Bronchial smooth muscle cell (primary cell): ENCODE data around the gene COLGALT1. TPM values are rescaled to one million over a fixed set of nuclear protein-coding genes. Genes with fewer than 3 reads are reported as not detected.

Source experiments
- total RNA-seq: library from RNA; depleted of rRNA; stranded (reverse); fragments of >200 nt; gene quantifications from 2 replicates; pipeline ENCODE4 v1.2.1, GENCODE V29; 2014

COLGALT1 gene
- total RNA-seq, result 43.1 and 54.9 TPM in 2 replicates

GRCh38 chr19:17555480-17555928, at the start of gene COLGALT1:
Gene COLGALT1, plus strand, starts transcription at chr19:17555649. Its CDS starts 65 bp downstream, at chr19:17555714.

Other genes with a start within 250 kb of the COLGALT1 start
- 17.3 and 29.0 TPM in 2 replicates for gene MRPL34, start 249.8 kb upstream of the COLGALT1 start, total RNA-seq
- gene DDA1, start 246.1 kb upstream of the COLGALT1 start, total RNA-seq, result 16.5 TPM in 2 replicates
- gene ANO8, start 220.8 kb upstream of the COLGALT1 start, total RNA-seq, result 2.2 and 3.9 TPM in 2 replicates
- 7.6 and 8.0 TPM in 2 replicates for gene GTPBP3, start 218.1 kb upstream of the COLGALT1 start, total RNA-seq
- not detected in 2 replicates for gene PLVAP, start 178.3 kb upstream of the COLGALT1 start, total RNA-seq
- not detected in 2 replicates for gene CCDC194, start 161.5 kb upstream of the COLGALT1 start, total RNA-seq
- 0.60 and 2.8 TPM in 2 replicates for gene BST2, start 150.0 kb upstream of the COLGALT1 start, total RNA-seq
- gene MVB12A, start 135.6 kb upstream of the COLGALT1 start, total RNA-seq, result 21.3 and 32.6 TPM in 2 replicates
- gene TMEM221, start 107.0 kb upstream of the COLGALT1 start, total RNA-seq, result 0.09 and 0.16 TPM in 2 replicates
- not detected in 2 replicates for gene NXNL1, start 94.7 kb upstream of the COLGALT1 start, total RNA-seq
- gene SLC27A1, start 85.1 kb upstream of the COLGALT1 start, total RNA-seq, result 17.8 and 28.9 TPM in 2 replicates
- gene PGLS, start 44.0 kb upstream of the COLGALT1 start, total RNA-seq, result 46.0 and 58.2 TPM in 2 replicates
- gene UNC13A, start 132.7 kb downstream of the COLGALT1 start, total RNA-seq, result under 0.01 and 0.32 TPM in 2 replicates
- gene MAP1S, start 163.8 kb downstream of the COLGALT1 start, total RNA-seq, result 13.6 and 15.2 TPM in 2 replicates
- 0.16 and 0.43 TPM in 2 replicates for gene FCHO1, start 195.8 kb downstream of the COLGALT1 start, total RNA-seq
- gene B3GNT3, start 239.5 kb downstream of the COLGALT1 start, total RNA-seq, result not detected in 2 replicates